ENCODE data around the gene EXOSC7.

The EXOSC7 gene

DNA sequence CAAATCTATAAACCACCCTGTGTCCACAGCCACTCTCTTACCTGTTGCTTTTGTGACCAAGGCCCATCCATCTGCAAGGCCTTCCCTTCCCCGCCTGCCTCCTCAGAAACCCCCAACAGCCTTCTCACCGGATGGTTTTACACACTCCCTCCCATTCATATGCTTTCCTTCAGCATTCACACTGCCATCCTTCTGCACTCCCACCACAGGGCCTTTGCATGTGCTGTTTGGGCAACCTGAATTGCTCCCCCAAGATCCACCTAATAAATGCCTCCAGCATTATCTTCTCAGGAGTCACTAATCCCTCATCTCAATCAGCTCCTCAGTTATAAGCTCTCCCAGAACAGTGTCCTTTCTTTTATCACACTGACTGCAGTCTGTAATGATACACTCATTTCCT, 56.1 kb downstream of the EXOSC7 start:
- TF ChIP-seq ZFX (IDR thresholded peaks at IDR 0.05): no peak
- TF ChIP-seq, protein P1, sequence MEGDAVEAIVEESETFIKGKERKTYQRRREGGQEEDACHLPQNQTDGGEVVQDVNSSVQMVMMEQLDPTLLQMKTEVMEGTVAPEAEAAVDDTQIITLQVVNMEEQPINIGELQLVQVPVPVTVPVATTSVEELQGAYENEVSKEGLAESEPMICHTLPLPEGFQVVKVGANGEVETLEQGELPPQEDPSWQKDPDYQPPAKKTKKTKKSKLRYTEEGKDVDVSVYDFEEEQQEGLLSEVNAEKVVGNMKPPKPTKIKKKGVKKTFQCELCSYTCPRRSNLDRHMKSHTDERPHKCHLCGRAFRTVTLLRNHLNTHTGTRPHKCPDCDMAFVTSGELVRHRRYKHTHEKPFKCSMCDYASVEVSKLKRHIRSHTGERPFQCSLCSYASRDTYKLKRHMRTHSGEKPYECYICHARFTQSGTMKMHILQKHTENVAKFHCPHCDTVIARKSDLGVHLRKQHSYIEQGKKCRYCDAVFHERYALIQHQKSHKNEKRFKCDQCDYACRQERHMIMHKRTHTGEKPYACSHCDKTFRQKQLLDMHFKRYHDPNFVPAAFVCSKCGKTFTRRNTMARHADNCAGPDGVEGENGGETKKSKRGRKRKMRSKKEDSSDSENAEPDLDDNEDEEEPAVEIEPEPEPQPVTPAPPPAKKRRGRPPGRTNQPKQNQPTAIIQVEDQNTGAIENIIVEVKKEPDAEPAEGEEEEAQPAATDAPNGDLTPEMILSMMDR (conservative IDR thresholded peaks at IDR 0.05): no peak
- no peak overlapping the region for H3K27ac ChIP-seq

DNA sequence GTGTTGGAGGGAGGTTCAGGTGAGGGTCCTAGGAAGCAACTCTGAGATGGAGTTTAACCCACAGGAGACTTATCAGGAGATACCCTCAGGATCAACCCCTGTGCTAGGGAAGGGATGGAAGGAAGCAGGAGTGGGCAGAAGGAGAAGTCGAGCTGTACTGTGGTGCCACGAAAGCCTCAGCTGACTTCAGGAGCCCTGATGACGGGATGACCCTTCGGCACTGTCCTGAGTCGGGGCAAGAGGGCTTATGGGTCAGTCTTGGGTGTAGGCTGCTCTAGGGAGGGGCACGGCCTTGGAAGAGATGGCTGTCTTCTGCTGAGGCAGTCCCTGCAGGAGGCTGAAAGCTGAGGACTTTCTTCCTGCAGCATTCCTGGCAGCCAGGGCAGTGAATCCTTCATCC, 57.7 kb downstream of the EXOSC7 start:
- no peak overlapping the region for H3K27ac ChIP-seq
- TF ChIP-seq, protein P1 (conservative IDR thresholded peaks at IDR 0.05): no peak
- TF ChIP-seq ZFX (IDR thresholded peaks at IDR 0.05): no peak

DNA sequence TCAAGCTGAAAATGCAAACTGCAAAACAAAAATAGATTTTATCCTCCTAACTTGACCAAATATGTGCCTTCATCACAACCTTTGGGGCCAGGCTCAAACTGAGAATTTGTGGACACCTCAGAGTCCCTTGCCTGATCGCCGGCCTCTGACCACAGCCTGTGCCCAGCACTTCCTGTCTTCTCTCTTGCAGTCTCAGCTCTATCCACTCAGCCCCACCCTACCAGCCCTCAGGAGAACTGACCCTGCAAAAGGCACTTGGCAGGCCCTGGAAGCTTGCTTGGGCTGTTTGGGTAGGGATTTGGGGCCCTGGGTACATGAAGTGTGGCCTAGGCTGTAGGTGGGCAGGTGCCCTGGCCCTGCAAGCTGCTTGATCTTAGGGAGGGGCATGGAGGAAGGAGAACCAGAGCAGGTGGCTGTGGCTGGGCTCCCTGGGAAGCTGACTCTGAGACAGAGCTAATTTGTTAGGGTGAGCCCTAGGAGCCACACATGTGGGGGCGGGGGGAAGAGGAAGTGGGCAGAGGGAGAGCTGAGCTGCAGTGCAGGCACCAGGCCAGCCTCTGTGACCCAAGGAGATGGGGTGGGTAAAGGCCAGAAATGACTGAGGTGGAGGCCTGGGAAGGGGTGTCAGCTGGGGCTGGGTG, 58.7 kb downstream of the EXOSC7 start:
- TF ChIP-seq ZFX (IDR thresholded peaks at IDR 0.05): no peak
- TF ChIP-seq, protein P1 (conservative IDR thresholded peaks at IDR 0.05): no peak
- H3K27ac ChIP-seq: no peak overlapping the region

DNA sequence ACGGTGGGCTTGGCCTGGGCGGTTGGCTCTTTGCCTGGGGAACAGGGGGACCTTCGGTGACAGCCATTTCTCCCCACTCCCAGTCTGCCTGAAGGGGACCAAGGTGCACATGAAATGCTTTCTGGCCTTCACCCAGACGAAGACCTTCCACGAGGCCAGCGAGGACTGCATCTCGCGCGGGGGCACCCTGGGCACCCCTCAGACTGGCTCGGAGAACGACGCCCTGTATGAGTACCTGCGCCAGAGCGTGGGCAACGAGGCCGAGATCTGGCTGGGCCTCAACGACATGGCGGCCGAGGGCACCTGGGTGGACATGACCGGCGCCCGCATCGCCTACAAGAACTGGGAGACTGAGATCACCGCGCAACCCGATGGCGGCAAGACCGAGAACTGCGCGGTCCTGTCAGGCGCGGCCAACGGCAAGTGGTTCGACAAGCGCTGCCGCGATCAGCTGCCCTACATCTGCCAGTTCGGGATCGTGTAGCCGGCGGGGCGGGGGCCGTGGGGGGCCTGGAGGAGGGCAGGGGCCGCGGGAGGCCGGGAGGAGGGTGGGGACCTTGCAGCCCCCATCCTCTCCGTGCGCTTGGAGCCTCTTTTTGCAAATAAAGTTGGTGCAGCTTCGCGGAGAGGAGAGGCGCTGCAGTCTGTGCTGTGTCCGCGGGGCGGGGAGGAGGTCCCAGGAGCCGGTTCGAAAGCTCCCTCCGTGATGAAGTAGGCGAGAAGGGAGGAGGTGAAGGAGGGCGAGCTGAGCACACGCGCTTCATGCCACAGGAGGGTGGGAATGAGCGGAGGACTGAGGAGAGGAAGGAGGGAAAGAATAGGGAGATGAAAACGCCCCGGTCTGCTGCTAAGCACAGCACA, 59.6 kb downstream of the EXOSC7 start:
- TF ChIP-seq, protein P1 (conservative IDR thresholded peaks at IDR 0.05): no peak
- TF ChIP-seq ZFX (IDR thresholded peaks at IDR 0.05): no peak
- no peak overlapping the region for H3K27ac ChIP-seq

DNA sequence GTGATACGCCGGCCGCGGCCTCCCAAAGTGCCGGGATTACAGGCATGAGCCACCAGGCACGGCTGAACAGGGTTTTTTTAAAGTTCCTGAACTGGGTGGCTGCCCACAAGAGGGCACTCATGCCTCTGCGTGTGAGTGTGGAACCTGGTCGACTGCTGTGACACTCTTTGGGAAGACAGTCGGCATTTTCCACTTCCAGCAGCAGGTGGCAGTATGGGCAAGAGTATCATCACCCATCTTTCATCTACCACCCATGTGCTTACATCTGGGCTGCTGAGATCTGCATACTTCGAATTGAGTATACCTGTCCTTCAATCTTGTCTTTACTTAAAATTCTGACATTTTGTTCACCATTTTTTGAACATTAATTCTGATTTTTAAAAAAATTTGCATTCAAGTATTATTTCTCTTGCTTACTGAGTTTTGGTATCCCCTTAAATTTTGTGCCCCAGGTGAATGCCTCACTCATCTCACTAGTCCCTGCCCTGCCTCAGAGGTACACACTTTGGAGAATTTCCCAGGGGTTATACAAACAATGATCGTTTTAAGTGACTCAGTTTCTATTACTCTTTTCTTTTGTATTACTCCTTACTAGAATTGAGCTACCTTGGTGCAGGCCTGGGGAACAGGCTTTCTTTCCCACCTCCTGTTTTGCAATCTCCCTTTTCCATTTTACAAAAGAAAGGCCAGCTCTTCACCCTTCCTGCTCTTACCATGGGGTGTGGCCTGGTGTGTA, 61.8 kb downstream of the EXOSC7 start:
- H3K27ac ChIP-seq: no peak overlapping the region
- TF ChIP-seq ZFX (IDR thresholded peaks at IDR 0.05): no peak
- TF ChIP-seq, protein P1 (conservative IDR thresholded peaks at IDR 0.05): peak; percentile 97

DNA sequence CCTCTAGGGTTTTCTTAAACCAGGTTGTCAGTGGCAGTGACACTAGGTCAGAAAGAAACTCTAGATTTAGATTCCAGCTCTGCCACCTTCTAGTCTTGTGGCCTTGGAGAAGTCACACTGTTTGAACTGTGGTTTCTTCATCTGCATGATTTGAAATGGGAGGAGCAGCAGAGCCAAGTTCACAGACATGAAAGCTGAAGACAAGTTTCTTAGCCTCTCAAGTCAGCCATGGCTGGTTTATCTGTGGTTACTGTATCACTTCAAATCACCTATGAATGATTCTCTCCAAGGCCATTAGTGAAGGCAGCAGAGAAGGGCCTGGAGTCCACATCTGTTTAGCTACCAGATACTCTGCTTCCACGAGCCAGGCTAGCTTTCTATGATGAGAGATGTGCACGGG, 65.6 kb downstream of the EXOSC7 start:
- TF ChIP-seq, protein P1 (conservative IDR thresholded peaks at IDR 0.05): no peak
- TF ChIP-seq ZFX (IDR thresholded peaks at IDR 0.05): no peak
- no peak overlapping the region for H3K27ac ChIP-seq

DNA sequence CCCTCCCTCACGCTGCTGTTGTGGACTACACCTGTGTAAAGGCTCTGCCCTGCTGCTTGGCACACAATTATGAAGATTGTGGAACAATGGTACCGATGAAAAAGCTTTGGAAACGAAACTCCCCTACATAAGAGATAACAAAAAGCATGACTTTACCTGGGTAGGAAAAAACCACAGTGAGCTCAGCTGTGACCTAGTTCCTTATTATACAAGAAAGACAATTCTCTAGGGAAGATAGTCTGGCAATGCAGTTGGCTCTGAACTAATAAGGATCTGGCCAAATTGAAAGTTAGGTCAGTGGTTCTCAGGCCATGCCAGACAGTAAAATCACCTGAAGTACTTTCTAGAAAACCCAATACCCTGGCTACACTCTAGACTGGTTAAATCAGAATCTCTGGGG, 66.1 kb downstream of the EXOSC7 start:
- H3K27ac ChIP-seq: no peak overlapping the region
- no peak for TF ChIP-seq ZFX (IDR thresholded peaks at IDR 0.05)
- TF ChIP-seq, protein P1 (conservative IDR thresholded peaks at IDR 0.05): no peak
